GM18502 (cell line): Measurements from ENCODE around the gene PPP2R5B.

Experiments
- ATAC-seq: cut with Tn5 transposase; IDR thresholded peaks from one replicate; pipeline ENCODE4 v1.9.1; 2021; ENCODE audit warnings: mild to moderate bottlenecking; ENCODE audit not compliant: unreplicated experiment, poor library complexity

Gene PPP2R5B

DNA sequence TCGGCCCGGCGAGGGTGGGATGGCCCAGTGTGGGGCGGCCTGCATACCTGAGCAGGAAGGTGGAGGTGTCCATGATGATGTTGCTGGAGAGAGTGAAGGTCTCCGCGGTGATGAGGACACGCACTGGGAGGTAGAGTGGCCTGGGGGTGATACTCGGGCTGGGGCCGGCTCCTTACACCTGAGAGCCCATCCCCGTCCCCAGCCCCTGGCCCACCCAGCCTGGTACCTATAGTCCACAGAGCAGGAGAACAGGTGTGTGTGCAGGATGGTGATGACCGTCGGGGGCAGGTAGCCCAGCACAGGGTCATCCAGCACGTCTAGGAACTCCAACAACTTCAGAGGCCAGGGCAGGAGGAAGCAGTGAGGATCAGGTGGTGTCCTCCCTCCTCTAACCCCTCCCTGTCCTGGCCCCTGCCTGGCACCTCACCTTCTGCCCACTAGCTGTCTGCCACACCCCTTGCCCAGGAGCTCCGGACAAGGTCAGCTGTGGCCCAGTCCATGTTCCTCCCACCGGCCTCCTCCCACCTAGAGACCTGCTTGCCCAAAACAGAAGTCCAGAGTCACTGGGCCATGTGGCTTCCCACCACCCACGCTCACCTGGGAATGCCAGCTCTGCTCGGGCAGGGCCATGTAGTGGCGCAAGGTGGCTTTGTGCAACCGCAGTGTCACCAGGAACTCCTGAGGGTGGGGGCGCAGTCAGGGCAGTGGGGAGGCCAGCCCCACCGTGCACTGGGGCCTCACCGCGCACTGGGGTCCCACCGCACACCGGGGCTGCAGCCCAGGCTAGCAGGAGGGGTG lies 18.8 kb upstream of the PPP2R5B start:
- ATAC-seq: no peak

DNA sequence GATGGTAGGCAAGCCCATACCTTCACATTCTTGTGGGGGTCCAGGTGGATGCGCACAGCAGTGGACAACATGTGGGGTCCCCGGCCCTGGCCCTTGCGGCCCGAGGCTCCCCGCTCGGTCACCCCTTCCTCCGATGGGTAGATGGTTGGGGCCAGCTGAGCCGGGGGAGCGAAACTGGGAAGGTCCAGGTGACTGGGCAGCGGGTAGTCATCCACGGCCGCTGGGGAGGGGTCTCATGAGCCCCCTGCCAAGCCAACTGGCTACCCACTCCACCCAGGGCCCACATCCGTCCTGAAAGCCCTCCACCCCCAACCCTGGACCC lies 18.2 kb upstream of the PPP2R5B start:
- ATAC-seq: no peak

DNA sequence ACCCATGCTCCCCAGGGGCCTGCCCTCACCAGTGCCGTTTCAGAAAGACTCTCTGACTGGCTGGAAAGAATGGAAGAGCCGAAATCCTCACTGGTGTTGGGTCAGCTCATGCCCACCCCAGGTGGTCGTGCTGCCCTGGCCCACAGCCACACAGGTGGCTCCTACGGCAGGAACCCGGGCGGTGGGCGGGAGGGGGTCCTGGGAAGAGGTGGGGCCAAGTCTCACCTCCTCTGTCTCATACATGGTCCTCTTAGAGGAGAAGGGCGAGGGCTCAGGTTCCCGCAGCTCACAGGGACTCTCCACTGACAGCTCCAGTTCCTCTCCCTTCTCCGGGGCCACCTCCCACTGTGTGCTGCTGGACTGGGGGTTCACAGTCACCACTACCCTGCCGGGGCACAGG lies 15.7 kb upstream of the PPP2R5B start:
- ATAC-seq: no peak

DNA sequence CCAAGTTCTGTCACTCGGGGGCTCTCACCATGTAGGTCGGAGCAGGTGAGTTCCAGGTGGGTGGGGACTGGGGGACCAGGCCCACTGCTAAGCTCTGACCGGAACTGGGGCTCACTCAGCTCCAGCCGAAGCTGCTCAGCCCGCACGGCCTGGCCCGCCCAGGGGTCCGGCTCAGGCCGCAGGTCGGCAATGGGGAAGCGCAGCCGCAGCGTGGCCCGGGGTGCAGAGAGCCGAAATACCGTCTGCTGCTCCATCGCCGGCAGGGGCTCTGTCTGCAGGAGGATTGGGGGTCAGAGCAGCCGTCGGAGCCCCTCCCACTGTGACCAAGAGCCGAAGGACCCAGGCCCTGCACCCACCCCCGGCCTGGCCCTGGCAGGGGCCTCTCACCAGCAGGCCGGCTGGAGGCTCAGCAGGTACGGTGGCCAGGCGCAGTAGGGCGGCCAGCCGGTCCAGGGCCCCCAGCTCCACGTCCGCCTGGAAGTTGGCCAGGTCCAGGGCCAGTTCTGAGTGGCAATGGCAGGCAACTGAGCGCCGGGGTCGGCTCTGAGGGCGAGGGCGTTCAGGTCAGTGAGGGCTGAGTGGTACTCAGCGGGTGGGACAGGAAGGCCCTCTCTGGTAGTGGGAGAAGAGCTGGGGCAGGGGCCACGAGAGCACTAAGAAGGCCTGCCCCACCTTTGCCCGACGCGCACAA lies 14.7 kb upstream of the PPP2R5B start:
- no peak for ATAC-seq

DNA sequence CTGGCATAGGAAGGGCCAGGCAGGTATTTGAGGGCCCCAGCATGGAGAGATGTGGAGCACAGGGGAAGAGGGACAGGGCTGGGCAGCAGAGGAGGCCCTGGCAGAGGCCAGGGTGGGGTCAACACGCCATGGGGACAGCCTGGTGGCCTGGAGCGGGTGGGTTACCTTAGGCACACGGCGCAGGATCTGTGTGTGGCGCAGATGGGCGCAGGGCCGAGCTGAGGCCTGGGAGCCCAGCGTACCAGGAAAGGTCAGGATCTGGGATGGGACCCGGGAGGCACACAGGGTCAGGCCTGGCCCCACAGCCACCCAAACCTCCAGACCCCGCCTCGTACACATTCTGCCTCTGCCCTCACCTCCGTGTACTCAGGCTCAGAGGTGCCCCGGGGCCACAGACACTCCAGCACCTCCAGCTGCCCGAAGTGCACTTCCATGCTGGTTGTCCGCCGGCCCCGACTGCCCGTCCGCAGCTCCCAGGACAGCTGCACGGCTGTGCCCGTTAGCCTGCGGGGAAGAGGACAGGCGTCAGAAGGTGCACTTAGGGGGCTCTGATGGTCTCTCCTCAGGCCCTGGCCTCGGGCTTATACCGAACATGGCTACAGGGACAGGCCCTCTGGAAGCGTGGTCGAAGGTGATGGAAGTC lies 13.9 kb upstream of the PPP2R5B start:
- no peak for ATAC-seq

DNA sequence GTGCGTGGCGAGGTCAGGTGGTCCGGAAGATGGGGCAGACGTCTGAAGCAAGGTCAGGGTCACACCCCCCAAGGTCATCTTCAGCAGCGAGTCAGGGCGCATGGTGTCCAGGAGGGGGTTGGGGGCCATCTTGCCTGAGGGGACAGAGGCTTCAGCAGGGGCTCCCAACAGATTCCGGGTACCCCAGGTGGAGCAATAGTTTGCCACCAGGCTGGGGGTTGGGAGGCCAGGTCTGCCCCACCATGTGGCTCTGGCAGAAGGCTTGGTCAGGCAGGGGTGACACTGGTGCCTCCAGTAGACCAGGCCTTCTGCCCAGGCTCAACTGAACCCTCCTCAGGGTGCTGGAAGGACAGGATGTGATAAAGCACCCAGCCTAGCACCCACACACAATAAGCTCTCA lies 13.3 kb upstream of the PPP2R5B start:
- ATAC-seq: no peak

DNA sequence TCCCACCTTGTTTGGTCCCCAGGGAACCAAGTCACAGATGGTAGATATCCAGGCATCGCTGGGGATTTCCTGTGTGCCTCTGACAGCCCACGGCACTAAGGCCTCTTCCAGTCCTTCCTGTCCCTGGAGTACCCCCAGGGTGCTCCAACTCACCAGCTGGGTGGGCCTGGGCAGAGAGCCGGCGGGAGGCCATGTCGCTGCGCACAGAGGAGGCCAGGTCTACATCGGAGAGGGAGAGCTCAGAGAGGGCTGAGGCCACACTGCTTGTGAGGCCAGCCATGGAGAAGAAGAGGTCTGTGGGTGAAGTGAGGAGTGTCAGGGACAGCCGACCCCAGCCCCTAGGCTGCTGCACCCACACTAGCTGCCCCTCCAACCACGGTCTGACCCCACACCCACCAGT lies 12.8 kb upstream of the PPP2R5B start:
- no peak for ATAC-seq

DNA sequence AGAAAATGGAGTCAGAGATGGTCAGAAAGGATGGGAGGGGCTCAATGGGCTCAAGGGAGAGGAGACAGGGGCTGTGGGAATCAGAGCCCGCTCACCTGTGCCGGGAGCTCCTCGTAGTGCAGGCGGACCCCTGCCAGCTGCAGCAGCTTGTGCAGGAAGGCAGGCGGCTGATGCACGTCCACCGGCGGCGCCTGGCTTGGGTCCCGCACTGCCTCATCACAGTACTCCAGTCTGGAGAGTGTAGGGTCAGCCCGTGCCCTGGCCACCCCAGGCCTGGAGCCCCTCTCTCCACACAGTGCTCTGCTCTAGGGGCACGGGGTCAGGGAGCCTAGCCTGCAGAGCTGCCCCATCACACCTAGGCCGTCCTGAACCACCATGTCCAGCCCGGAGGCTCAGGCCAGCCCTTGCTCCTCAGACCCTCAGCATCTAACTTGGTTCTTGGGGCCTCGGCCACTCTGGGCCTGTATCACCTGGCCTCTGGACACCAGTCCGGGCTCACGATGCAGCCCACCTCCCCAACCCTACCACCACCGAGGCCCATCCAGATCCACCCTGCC lies 11.2 kb upstream of the PPP2R5B start:
- ATAC-seq: no peak

DNA sequence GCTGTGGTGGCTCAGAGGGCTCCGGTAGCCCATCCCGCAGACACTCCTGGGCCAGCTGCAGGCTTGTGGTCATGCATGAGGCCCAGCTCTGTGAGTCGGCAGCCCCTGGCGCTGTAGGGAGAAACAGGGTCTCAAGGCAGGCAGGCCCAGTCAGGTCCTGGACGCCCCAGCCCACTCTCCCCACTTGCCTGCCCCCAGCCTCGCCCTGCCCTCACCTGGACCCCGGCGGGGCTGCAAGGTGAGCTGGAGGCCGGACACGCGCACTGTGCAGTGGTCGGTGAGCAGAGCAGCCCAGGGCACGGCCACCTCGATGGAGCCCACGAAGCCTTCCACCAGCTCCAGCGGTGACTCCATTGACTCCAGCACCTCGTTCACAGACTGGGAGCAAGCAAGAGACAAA lies 10.4 kb upstream of the PPP2R5B start:
- ATAC-seq: no peak

DNA sequence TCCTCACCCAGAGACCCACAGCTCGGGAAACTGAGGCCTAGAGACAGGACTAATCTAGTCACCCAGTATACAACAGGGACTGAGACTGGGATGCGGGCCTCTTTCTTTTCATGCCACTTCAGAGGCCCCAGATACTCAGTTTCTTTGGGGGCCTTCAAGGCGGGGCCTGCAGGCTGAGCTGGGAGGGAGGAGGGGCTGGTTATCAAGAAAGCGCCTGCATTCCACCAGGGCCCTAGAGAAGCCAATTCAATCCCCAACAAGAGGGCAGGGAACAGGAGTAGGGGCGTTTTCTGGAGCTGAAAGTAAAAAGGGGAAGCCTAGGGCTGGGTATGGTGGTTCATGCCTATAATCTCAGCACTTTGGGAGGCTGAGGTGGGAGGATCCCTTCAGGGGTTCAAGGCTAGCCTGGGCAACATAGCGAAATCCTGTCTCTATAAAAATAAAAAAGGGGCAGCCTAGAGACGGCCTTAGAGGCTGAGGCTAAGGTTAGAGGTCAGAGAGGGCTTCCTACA lies 9.1 kb upstream of the PPP2R5B start:
- ATAC-seq: no peak

DNA sequence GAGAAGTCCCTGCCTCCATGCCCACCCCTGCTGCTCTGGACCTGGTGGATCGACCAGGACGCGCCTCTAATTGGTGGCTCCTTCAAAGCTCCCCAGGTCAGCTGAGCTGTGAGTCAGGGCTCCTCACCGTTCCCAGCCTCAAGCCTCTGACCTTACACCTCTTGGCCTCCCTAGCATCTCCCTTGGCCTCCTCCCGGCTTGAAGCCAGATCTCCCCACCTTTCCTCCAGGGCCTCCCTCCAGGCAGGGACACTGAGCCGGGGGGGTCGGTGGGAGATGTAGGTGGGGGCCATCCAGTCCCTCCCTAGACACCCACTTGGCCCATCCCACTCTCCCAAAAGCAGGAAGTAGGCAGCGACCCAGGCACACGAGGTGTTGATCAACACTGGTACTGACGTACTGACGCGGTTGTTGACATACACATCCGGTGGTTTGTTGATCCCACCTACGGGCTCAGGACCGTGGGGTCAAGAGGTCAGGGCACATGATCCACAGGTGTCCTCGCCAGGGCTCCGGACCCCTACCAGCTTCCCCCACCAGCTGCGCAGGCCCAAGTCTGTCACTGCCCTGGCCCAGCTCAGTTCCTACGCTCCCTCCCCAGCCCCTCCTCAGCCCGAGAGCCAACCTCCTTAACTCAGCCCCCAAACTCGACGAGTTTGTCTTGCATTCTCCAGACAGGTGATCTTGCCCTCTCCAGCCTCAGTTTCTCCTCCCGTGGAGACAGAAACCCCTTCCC lies 8.3 kb upstream of the PPP2R5B start:
- no peak for ATAC-seq

DNA sequence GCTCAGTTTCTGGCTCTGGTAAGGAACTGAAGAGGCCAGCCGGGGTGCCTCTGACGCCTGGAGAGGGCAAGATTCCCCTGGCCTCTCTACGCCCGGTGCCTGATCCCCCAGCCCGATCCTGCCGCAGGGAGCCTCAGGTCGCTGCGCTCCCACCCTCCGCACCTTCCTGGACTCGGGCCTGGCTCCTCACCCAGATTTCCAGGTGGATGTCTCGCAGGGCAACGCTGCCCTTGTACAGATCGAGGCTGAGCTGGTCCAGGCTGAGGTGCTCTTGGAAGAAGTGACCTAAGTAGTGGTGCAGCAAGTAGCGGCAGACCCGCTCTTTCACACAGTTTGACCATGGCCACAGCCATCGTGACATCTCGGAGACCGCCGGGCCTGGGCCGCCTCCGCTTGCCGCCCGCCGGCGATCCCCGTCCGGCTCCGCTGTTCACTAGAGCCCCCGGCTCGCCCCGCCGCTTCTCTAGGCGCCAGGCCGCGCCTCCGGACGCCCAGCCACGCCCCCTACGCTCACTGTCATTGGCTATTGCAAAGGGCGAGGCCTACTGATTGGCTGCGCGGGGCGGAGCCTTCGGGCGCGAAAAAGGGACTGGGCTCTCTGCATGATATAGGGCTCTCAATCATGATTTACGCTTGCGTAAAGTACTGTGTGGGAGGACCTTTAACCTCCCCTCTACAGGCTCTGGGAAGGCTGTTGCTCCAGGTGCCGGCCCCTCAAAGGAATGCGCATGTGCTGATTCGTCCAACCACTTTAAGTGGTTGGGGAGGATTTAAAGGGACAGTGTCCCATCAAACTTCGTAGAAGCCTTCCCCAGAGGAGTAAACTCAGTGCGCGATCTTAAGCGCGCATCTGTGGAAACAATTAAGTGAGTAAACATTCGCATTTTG lies 7.5 kb upstream of the PPP2R5B start, which contains the start of gene ATG2A:
TSS of gene ATG2A (minus strand) at position 435 of the 888 bp plus-strand sequence. CDS start at position 361, 74 bp downstream.
- ATAC-seq: peak; percentile 93

DNA sequence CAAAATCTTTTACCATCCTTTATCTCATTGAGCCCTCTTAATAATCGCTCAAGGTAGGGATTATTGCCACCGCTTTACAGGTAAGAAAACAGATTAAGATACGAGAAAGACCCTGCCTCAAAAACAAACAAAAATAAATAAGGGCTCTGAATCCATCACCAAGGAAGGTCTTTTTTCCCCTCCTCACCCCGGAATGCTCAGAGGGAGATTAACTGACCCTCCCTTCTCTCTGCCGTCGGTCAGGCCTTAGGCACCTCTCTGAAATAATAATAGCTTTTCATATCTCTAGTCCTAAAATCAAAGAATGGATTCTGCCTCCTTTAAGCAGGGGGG lies 6.9 kb upstream of the PPP2R5B start:
- ATAC-seq: no peak

DNA sequence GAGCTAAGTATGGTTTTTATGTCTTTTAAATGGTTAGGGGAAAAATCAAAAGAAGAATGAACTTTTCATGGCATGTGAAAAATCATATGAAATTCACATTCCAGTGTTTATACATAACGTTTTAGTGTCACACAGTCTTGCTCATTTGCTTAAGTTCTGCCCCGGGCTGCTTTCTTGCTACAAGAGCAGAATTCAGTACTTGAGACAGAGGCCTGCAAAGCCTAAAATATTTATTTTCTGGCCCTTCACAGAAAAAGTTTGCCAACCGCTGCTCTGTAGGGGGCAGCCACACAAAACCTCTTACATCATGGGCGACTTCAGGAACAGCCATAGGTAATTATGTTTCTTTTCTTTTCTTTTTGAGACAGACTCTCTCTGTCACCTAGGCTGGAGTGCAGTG lies 6.5 kb upstream of the PPP2R5B start:
- ATAC-seq: no peak

DNA sequence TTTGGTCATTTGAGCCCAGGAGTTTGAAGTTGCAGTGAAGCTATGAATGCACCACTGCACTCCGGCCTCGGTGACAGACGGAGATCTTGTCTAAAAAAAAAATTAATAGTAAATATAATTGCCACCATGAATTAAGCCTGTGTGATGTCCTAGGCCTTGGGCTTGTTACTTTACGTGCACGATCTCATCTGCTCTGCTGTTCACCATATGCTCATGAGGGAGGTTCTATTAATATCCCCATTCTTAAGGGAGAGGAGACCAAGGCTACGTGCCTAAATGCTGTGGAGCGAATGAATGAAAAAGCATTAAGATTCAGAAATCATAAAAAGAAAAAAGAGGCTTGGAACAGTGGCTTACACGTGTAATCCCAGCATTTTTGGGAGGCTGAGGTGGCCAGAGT lies 4.9 kb upstream of the PPP2R5B start:
- no peak for ATAC-seq

DNA sequence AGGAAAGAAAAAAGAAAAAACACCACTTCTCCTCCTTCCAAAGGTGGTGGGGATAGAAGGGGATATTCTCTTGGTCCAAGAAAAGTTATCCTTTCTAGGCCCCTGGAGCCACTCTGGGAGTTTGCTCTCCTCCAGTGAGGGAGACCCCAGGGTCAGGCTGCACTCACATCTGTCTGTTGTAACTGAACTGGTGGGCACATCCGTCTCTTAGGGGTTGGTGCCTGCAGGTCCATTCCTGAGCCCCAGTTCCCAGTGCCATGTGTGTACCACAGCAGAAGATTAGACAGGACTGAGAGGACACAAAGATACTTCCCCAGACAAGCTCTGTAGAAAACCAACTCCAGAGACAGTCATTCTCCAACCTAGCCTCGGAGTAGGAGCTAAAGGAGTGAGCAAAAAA lies 4.4 kb upstream of the PPP2R5B start:
- no peak for ATAC-seq

DNA sequence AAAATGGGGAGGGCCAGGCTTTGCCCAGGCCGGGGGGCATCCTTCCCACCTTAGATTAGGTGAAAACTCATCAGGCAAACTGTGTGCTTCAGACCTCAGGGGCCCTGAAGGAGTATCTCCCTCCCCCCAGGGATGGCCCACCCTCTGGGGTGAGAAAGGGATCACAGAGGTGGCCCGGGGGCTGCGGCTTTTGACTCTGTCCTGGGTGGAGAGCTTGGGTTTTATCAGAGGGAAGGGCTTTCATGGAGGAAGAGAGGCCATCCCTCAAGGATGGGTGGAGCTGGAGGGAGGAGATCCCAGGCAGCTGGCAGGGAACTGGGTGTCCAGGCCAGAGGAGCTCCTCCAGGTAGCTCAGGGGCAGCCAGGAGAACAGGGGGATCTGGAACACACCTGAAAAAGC lies 3.1 kb upstream of the PPP2R5B start:
- no peak for ATAC-seq

DNA sequence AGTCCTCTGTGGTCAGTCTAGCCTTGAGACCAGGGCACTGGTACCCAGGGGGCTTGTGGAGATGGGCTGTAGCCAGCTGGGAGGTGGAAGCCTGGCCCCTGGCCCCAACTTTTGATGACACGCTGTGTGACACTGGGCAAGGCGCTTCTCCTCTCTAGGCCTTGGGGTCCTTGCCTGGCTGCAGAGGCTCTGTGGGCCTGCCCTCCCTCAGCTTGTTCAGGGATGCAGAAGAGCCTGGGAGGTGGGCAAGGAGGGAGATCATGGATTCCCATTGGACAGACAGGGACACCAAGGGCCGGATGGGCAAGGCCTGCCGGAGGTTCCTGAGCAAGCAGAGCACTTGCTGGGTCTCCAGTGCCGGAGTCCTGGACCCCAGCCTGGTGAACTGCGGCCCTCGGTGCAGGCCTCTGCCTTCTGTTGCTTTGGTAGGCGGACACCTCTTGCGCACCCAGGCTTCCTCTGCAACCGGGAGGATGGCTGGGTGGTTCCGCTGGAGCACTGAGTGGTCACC lies 1.3 kb upstream of the PPP2R5B start:
- no peak for ATAC-seq

DNA sequence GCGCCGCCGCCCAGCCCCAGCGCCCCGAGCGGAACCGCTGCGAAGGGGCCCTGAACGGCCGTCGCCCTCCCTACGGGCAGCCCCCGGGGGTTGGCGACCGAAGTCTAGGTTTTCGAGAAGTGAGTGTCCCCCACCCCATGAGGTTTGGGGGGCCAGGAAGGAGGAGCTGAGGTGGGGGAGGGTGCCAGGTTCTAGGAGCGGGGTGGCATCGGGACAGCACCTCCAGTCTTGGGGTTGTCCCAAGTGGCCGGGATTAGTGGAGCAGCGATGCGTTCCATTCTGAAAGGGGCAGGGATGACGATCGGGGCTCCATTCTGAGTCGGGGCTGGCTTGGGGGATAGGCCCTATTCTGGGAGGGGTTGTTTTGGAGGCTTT lies 408 bp downstream of the PPP2R5B start:
- ATAC-seq: no peak
